A673 (cell line): ENCODE data around the gene DAPK1. TPM values are rescaled to one million over a fixed set of nuclear protein-coding genes. Genes with fewer than 3 reads are reported as not detected.

Experiments
- BruUV-seq: library from RNA; stranded (reverse); fragments of 400-500 nt; replicated peaks from 2 replicates; lab custom pipeline; 2021; lab: Mats Ljungman, UMichigan
- CTCF ChIA-PET: fragments of 300-600 bp; sonication (Branson Sonifier 250); formaldehyde crosslinking; loops from one replicate; lab custom pipeline; 2022; ENCODE audit warnings: antibody characterized with exemption; lab: Charles Lee
- POLR2A ChIA-PET: fragments of 300-600 bp; sonication (Branson Sonifier 250); formaldehyde crosslinking; loops from one replicate; lab custom pipeline; 2022; ENCODE audit warnings: antibody characterized with exemption; ENCODE audit not compliant: low non-redundant PET; lab: Charles Lee
- DNase-seq: peaks from one replicate; pipeline ENCODE4 v3.0.0-alpha.2; 2015; ENCODE audit warnings: low spot score
- H3K27ac ChIP-seq: fragments of 200-600 bp; sonication (generic); 2 replicates; pipeline ENCODE4 v1.5.1; 2016; ENCODE audit warnings: mixed run types, low read depth, mild to moderate bottlenecking, mixed read lengths, antibody characterized with exemption, low read length; ENCODE audit not compliant: poor library complexity, severe bottlenecking
- H3K27me3 ChIP-seq: fragments of 200-600 bp; sonication (generic); replicated peaks from 2 replicates; pipeline ENCODE4 v1.6.1; 2017; ENCODE audit warnings: mixed run types, low read depth, mild to moderate bottlenecking, mixed read lengths, antibody characterized with exemption, low read length; ENCODE audit not compliant: insufficient read depth, poor library complexity
- H3K36me3 ChIP-seq: fragments of 200-600 bp; sonication (generic); 2 replicates; pipeline ENCODE4 v1.6.1; 2016; ENCODE audit warnings: mixed run types, mild to moderate bottlenecking, mixed read lengths, antibody characterized with exemption, low read length; ENCODE audit not compliant: insufficient read depth, poor library complexity, severe bottlenecking
- H3K4me1 ChIP-seq: fragments of 200-600 bp; sonication (generic); 2 replicates; pipeline ENCODE4 v1.6.1; 2017; ENCODE audit warnings: mixed run types, mild to moderate bottlenecking, mixed read lengths, antibody characterized with exemption, low read length; ENCODE audit not compliant: insufficient read depth, poor library complexity, severe bottlenecking
- H3K4me3 ChIP-seq: fragments of 200-600 bp; sonication (generic); 2 replicates; pipeline ENCODE4 v1.5.1; 2016; ENCODE audit warnings: low read depth, mixed run types, mild to moderate bottlenecking, mixed read lengths, low read length; ENCODE audit not compliant: poor library complexity, severe bottlenecking
- H3K9me3 ChIP-seq: fragments of 200-600 bp; sonication (generic); 2 replicates; pipeline ENCODE4 v1.6.1; 2016; ENCODE audit warnings: mixed run types, low read depth, mild to moderate bottlenecking, mixed read lengths, antibody characterized with exemption, low read length; ENCODE audit not compliant: poor library complexity, severe bottlenecking
- EZH2 ChIP-seq: fragments of 200-600 bp; sonication (generic); IDR thresholded peaks from 2 replicates; pipeline ENCODE4 v1.6.1; 2017; ENCODE audit warnings: borderline replicate concordance, low read depth, mild to moderate bottlenecking, mixed read lengths, antibody characterized with exemption, low read length; ENCODE audit not compliant: poor library complexity, severe bottlenecking
- intact Hi-C: fragments of 100-400 bp; cut with micrococcal nuclease; formaldehyde crosslinking; loops from one replicate; pipeline ENCODE4 v1.10.0; 2022; ENCODE audit not compliant: unreplicated experiment
- total RNA-seq: library from RNA; stranded (reverse); gene quantifications from 2 replicates; pipeline ENCODE4 v1.2.3, GENCODE V29; 2021
- TF ChIP-seq, protein P1 (sequence below): fragments of 300-800, 200-600 bp; sonication (generic); conservative IDR thresholded peaks from 2 replicates; pipeline ENCODE4 v1.5.1; 2017; ENCODE audit warnings: low read depth, mild to moderate bottlenecking, antibody characterized with exemption, low read length, moderate library complexity, mixed read lengths

DAPK1 gene
- total RNA-seq, 1 experiment from 2014 or later = 380 TPM

DNA sequence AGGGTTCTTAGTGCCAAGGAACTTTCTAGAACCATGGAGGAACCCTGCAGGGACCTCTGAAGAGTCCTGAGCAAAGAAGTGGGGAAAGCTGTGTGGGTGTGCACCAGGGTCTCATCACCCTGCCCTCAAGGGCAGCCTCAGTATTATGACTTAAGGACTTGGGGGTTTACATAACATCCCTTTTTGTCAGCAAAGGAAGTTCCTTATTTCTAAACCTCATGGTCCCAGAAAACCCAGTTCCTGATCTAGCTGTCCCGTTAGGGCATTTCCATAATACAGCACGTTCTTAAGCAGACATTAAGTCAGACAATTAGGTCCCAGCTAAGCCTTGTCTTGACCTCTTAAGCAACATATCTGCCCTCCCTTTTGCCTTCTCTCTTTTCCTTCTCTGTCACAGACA, 57.3 kb downstream of the DAPK1 start:
- TF ChIP-seq, protein P1, sequence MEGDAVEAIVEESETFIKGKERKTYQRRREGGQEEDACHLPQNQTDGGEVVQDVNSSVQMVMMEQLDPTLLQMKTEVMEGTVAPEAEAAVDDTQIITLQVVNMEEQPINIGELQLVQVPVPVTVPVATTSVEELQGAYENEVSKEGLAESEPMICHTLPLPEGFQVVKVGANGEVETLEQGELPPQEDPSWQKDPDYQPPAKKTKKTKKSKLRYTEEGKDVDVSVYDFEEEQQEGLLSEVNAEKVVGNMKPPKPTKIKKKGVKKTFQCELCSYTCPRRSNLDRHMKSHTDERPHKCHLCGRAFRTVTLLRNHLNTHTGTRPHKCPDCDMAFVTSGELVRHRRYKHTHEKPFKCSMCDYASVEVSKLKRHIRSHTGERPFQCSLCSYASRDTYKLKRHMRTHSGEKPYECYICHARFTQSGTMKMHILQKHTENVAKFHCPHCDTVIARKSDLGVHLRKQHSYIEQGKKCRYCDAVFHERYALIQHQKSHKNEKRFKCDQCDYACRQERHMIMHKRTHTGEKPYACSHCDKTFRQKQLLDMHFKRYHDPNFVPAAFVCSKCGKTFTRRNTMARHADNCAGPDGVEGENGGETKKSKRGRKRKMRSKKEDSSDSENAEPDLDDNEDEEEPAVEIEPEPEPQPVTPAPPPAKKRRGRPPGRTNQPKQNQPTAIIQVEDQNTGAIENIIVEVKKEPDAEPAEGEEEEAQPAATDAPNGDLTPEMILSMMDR = no peak
- TF ChIP-seq EZH2 = no peak
- peaks cover 29% of the 10 kb centered on the region for H3K36me3 ChIP-seq
- POLR2A ChIA-PET = interaction anchor here (0.6 kb wide), 1 partner anchor 607 kb away, joined by 4 read pairs; no protein-coding TSS in a partner anchor
- peaks cover 47% of the 10 kb centered on the region for H3K4me1 ChIP-seq
- intact Hi-C loops = no loop called here
- CTCF ChIA-PET = no interaction called here
- H3K9me3 ChIP-seq = no peaks in the 10 kb centered on the region
- H3K27me3 ChIP-seq = no peaks in the 10 kb centered on the region
- BruUV-seq = no TSS peak
- peak overlapping the region; percentile 10 for H3K27ac ChIP-seq
- H3K4me3 ChIP-seq = no peak overlapping the region
- DNase-seq = no peak

GRCh38 chr9:87556039-87556438, 58.4 kb downstream of the DAPK1 start:
- Histone ChIP-seq H3K36me3 (peaks cover 39% of the 10 kb centered on the region), H3K4me1 (peaks cover 47% of the 10 kb centered on the region), H3K9me3 (no peaks in the 10 kb centered on the region), H3K27ac (no peak overlapping the region), H3K27me3 (no peaks in the 10 kb centered on the region), H3K4me3 (no peak overlapping the region)
- no peak for DNase-seq
- no peak for TF ChIP-seq EZH2
- TF ChIP-seq, protein P1 = no peak
- no TSS peak for BruUV-seq
- ChIA-PET CTCF (no interaction called here), POLR2A (no interaction called here)
- intact Hi-C loops = no loop called here

DNA sequence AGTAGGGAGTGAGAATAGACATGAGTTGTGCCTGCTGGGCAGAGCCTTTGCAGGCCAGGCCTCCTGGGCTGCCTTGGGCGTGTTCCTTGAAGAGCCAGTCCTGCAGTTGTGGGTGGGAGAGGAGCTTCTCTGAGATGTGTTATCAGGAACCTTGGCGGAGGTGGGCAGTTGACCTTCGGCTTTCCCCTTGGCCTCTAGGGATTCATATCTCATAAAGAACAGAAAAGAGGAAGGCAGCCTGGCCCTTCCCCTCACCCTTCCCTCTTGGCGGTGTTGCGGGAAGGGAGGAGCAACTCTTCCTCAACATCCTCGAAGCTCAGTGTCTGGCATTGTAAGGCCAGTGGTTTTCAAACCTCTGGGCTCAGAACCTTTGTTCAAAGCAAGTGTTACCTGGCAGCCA, 59.2 kb downstream of the DAPK1 start:
- H3K4me1 ChIP-seq = peaks cover 41% of the 10 kb centered on the region
- DNase-seq = no peak
- BruUV-seq = no TSS peak
- no peak for TF ChIP-seq EZH2
- TF ChIP-seq, protein P1 = no peak
- peak overlapping the region; percentile 67 for H3K27ac ChIP-seq
- no peaks in the 10 kb centered on the region for H3K9me3 ChIP-seq
- intact Hi-C loops = no loop called here
- peaks cover 44% of the 10 kb centered on the region for H3K36me3 ChIP-seq
- no peak overlapping the region for H3K4me3 ChIP-seq
- H3K27me3 ChIP-seq = no peaks in the 10 kb centered on the region
- POLR2A ChIA-PET = no interaction called here
- CTCF ChIA-PET = no interaction called here
